PC-3 (cell line): ENCODE results near the gene ENOSF1. TPM values are rescaled to one million over a fixed set of nuclear protein-coding genes. Genes with fewer than 3 reads are reported as not detected.

Experiments used
- ATAC-seq: fragments of 200-7000 bp; cut with Tn5 transposase; 2 replicates; pipeline ENCODE4 v1.9.1; 2020; ENCODE audit warnings: mild to moderate bottlenecking, moderate library complexity
- BruUV-seq: library from RNA; stranded (reverse); fragments of 400-500 nt; replicated peaks from 2 replicates; lab custom pipeline; 2021; lab: Mats Ljungman, UMichigan
- CTCF ChIA-PET: fragments of 300-600 bp; sonication (Branson Sonifier 250); formaldehyde crosslinking; loops from one replicate; lab custom pipeline; 2022; ENCODE audit warnings: antibody characterized with exemption; lab: Charles Lee
- POLR2A ChIA-PET: fragments of 300-600 bp; sonication (Branson Sonifier 250); formaldehyde crosslinking; loops from one replicate; lab custom pipeline; 2022; ENCODE audit warnings: antibody characterized with exemption; ENCODE audit not compliant: unreplicated experiment; lab: Charles Lee
- DNase-seq: peaks from one replicate; pipeline ENCODE4 v3.0.0-alpha.2; 2015
- H2AFZ ChIP-seq: fragments of 300-600 bp; sonication (generic); 2 replicates; pipeline ENCODE4 v1.6.0; 2016; ENCODE audit warnings: antibody characterized with exemption, low read length
- H3F3A ChIP-seq: fragments of 300-600 bp; sonication (generic); one replicate; pipeline ENCODE4 v1.6.0; 2017; ENCODE audit warnings: antibody characterized with exemption, low read length, control low read depth, mild to moderate bottlenecking; ENCODE audit not compliant: unreplicated experiment
- H3K27ac ChIP-seq: fragments of 300-600 bp; sonication (generic); 2 replicates; pipeline ENCODE4 v1.5.1; 2016; ENCODE audit warnings: mild to moderate bottlenecking, low read length
- H3K27me3 ChIP-seq: fragments of 300-600 bp; sonication (generic); 2 replicates; pipeline ENCODE4 v1.6.1; 2016; ENCODE audit warnings: low read length, mixed read lengths
- H3K36me3 ChIP-seq: fragments of 300-600 bp; sonication (generic); 2 replicates; pipeline ENCODE4 v1.6.1; 2016; ENCODE audit warnings: low read depth, mixed run types, low read length, mixed read lengths
- H3K4me1 ChIP-seq: fragments of 300-600 bp; sonication (generic); 2 replicates; pipeline ENCODE4 v1.5.1; 2016; ENCODE audit warnings: low read length; ENCODE audit not compliant: insufficient read depth
- H3K4me2 ChIP-seq: fragments of 300-600 bp; sonication (generic); 2 replicates; pipeline ENCODE4 v1.6.0; 2016; ENCODE audit warnings: low read length
- H3K4me3 ChIP-seq: fragments of 300-600 bp; sonication (generic); 2 replicates; pipeline ENCODE4 v1.5.1; 2016; ENCODE audit warnings: mild to moderate bottlenecking, low read length, mixed read lengths
- H3K79me2 ChIP-seq: fragments of 300-600 bp; sonication (generic); 2 replicates; pipeline ENCODE4 v1.6.1; 2017; ENCODE audit warnings: low read length, mixed read lengths
- H3K9ac ChIP-seq: fragments of 300-600 bp; sonication (generic); 2 replicates; pipeline ENCODE4 v1.6.0; 2016; ENCODE audit warnings: mild to moderate bottlenecking, low read length
- H3K9me2 ChIP-seq: fragments of 300-600 bp; sonication (generic); replicated peaks from 2 replicates; pipeline ENCODE4 v1.6.1; 2016; ENCODE audit warnings: mixed run types, low read length, mixed read lengths
- H3K9me3 ChIP-seq: fragments of 300-600 bp; sonication (generic); 2 replicates; pipeline ENCODE4 v1.6.1; 2016; ENCODE audit warnings: low read length, mixed read lengths
- H4K20me1 ChIP-seq: fragments of 300-600 bp; sonication (generic); 2 replicates; pipeline ENCODE4 v1.6.1; 2016; ENCODE audit warnings: low read length, mixed read lengths
- CTCF ChIP-seq: fragments of 300-600 bp; sonication (generic); conservative IDR thresholded peaks from 2 replicates; pipeline ENCODE4 v1.5.1; 2017; ENCODE audit warnings: antibody characterized with exemption, low read depth, mild to moderate bottlenecking, low read length
- EZH2 ChIP-seq: fragments of 300-600 bp; sonication (generic); IDR thresholded peaks from one replicate; pipeline ENCODE4 v1.6.1; 2017; ENCODE audit warnings: antibody characterized with exemption, mild to moderate bottlenecking, low read length; ENCODE audit not compliant: unreplicated experiment
- EZH2phosphoT487 ChIP-seq: fragments of 300-600 bp; sonication (generic); IDR thresholded peaks from 2 replicates; pipeline ENCODE4 v1.6.1; 2018; ENCODE audit warnings: mild to moderate bottlenecking, antibody characterized with exemption, low read length, borderline replicate concordance
- intact Hi-C: fragments of 100-400 bp; cut with micrococcal nuclease; formaldehyde crosslinking; loops from 2 replicates; pipeline ENCODE4 v1.9.0; 2023
- total RNA-seq: library from RNA; depleted of rRNA; stranded (reverse); fragments of >200 nt; gene quantifications from 2 replicates; pipeline ENCODE4 v1.2.3, GENCODE V29; 2014

ENOSF1 gene
- total RNA-seq, 1 experiment from 2014 or later, result 44.2 TPM

- CTCF ChIA-PET, result interaction anchor here (0.5 to 2.0 kb wide), 2 partner anchors 23 to 203 kb away, joined by 5 to 6 read pairs; no protein-coding TSS in a partner anchor
- BruUV-seq, result no TSS peak
Measured at GRCh38 chr18:627231-627630, 85.2 kb downstream of the ENOSF1 start.

GRCh38 chr18:623761-624620, 88.4 kb downstream of the ENOSF1 start:
- TF ChIP-seq CTCF (peak; percentile 62), EZH2phosphoT487 (no peak), EZH2 (no peak)
- no peak overlapping the region for H3K4me2 ChIP-seq
- POLR2A ChIA-PET, result interaction anchor here (0.7 kb wide), 1 partner anchor 30 kb away, joined by 4 read pairs; no protein-coding TSS in a partner anchor
- no peaks in the 10 kb centered on the region for H3K9me3 ChIP-seq
- H3F3A ChIP-seq, result no peaks in the 10 kb centered on the region
- no peaks in the 10 kb centered on the region for H3K4me1 ChIP-seq
- CTCF ChIA-PET, result interaction anchor here (0.5 to 2.1 kb wide), 14 partner anchors 9 to 216 kb away, joined by 3 to 25 read pairs (median 7); partner anchors contain the start of genes ENOSF1 and TYMS
- H2AFZ ChIP-seq, result no peak overlapping the region
- no peak overlapping the region for H3K4me3 ChIP-seq
- BruUV-seq, result no TSS peak
- intact Hi-C loops, result loop anchor here (1.0 to 5.0 kb wide), 5 partner anchors 29 to 215 kb away; no protein-coding TSS in a partner anchor
- H3K36me3 ChIP-seq, result no peaks in the 10 kb centered on the region
- peak; percentile 99 for ATAC-seq
- DNase-seq, result peak; percentile 85
- no peaks in the 10 kb centered on the region for H3K79me2 ChIP-seq
- no peaks in the 10 kb centered on the region for H3K9me2 ChIP-seq
- H3K9ac ChIP-seq, result no peak overlapping the region
- no peaks in the 10 kb centered on the region for H4K20me1 ChIP-seq
- H3K27ac ChIP-seq, result no peak overlapping the region
- peaks cover 23% of the 10 kb centered on the region; the same call in 1 of the 2 replicates for H3K27me3 ChIP-seq

More at GRCh38 chr18:627231-627630, 85.2 kb downstream of the ENOSF1 start:
- POLR2A ChIA-PET, result interaction anchor here (0.6 kb wide), 2 partner anchors 88 to 203 kb away, joined by 4 to 5 read pairs; no protein-coding TSS in a partner anchor
- Histone ChIP-seq H3F3A (no peaks in the 10 kb centered on the region), H3K27ac (no peak overlapping the region), H3K36me3 (no peaks in the 10 kb centered on the region), H2AFZ (no peak overlapping the region), H4K20me1 (no peaks in the 10 kb centered on the region), H3K79me2 (no peaks in the 10 kb centered on the region), H3K9me2 (no peaks in the 10 kb centered on the region), H3K4me3 (no peak overlapping the region), H3K9ac (no peak overlapping the region), H3K9me3 (no peaks in the 10 kb centered on the region), H3K27me3 (peaks cover 6% of the 10 kb centered on the region; the same call in 1 of the 2 replicates), H3K4me2 (no peak overlapping the region), H3K4me1 (no peaks in the 10 kb centered on the region)
- TF ChIP-seq EZH2 (no peak), EZH2phosphoT487 (no peak), CTCF (no peak)
- ATAC-seq (no peak), DNase-seq (no peak)
- intact Hi-C loops, result no loop called here
